ENCODE results near the gene OCA2. TPM values are rescaled to one million over a fixed set of nuclear protein-coding genes. Genes with fewer than 3 reads are reported as not detected.

The OCA2 gene
- total and polyA plus RNA-seq, 2 of the 13 experiments (the other 11 are each of a cell fraction or from before 2014, with no cell fraction given), result 0.02 to 0.05 TPM

DNA sequence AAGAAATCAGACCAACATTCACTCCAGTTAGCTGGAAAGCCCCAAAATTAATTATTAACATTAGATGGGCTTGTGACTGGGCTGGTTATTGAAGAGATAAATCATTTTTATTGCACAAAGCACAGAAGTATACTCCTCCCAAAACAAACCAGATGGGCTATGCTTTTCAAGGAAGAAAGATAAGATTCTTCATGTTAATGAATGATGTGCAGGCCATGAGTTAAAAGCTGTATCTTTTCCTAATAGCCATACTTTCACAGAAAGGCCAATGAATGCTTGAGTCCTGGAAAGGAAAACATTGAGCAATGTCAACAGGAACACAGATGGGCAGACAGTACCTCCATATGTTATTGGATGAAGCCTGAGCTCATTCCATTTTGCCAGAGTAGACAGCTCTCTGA is 55.4 kb downstream of the OCA2 start (continued):
- TF ChIP-seq, protein P1, sequence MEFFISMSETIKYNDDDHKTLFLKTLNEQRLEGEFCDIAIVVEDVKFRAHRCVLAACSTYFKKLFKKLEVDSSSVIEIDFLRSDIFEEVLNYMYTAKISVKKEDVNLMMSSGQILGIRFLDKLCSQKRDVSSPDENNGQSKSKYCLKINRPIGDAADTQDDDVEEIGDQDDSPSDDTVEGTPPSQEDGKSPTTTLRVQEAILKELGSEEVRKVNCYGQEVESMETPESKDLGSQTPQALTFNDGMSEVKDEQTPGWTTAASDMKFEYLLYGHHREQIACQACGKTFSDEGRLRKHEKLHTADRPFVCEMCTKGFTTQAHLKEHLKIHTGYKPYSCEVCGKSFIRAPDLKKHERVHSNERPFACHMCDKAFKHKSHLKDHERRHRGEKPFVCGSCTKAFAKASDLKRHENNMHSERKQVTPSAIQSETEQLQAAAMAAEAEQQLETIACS (CRISPR knock-in tag; IDR thresholded peaks at IDR 0.05), result no peak
- no peak for TF ChIP-seq U2AF1 (optimal IDR thresholded peaks at IDR 0.05; ENCODE audit: low read depth, low read length)
- TF ChIP-seq, protein P2, sequence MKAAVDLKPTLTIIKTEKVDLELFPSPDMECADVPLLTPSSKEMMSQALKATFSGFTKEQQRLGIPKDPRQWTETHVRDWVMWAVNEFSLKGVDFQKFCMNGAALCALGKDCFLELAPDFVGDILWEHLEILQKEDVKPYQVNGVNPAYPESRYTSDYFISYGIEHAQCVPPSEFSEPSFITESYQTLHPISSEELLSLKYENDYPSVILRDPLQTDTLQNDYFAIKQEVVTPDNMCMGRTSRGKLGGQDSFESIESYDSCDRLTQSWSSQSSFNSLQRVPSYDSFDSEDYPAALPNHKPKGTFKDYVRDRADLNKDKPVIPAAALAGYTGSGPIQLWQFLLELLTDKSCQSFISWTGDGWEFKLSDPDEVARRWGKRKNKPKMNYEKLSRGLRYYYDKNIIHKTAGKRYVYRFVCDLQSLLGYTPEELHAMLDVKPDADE (CRISPR knock-in tag; IDR thresholded peaks at IDR 0.05), result no peak
- TF ChIP-seq ZNF547 (CRISPR knock-in tag; IDR thresholded peaks at IDR 0.05), result no peak
- TF ChIP-seq, protein P3, sequence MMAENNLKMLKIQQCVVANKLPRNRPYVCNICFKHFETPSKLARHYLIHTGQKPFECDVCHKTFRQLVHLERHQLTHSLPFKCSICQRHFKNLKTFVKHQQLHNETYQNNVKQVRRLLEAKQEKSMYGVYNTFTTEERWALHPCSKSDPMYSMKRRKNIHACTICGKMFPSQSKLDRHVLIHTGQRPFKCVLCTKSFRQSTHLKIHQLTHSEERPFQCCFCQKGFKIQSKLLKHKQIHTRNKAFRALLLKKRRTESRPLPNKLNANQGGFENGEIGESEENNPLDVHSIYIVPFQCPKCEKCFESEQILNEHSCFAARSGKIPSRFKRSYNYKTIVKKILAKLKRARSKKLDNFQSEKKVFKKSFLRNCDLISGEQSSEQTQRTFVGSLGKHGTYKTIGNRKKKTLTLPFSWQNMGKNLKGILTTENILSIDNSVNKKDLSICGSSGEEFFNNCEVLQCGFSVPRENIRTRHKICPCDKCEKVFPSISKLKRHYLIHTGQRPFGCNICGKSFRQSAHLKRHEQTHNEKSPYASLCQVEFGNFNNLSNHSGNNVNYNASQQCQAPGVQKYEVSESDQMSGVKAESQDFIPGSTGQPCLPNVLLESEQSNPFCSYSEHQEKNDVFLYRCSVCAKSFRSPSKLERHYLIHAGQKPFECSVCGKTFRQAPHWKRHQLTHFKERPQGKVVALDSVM (CRISPR knock-in tag; IDR thresholded peaks at IDR 0.05), result no peak
- peak; percentile 38; the same call in 1 of the 2 replicates for TF ChIP-seq FOXA3 (CRISPR knock-in tag; IDR thresholded peaks at IDR 0.05)
- TF ChIP-seq, protein P4, sequence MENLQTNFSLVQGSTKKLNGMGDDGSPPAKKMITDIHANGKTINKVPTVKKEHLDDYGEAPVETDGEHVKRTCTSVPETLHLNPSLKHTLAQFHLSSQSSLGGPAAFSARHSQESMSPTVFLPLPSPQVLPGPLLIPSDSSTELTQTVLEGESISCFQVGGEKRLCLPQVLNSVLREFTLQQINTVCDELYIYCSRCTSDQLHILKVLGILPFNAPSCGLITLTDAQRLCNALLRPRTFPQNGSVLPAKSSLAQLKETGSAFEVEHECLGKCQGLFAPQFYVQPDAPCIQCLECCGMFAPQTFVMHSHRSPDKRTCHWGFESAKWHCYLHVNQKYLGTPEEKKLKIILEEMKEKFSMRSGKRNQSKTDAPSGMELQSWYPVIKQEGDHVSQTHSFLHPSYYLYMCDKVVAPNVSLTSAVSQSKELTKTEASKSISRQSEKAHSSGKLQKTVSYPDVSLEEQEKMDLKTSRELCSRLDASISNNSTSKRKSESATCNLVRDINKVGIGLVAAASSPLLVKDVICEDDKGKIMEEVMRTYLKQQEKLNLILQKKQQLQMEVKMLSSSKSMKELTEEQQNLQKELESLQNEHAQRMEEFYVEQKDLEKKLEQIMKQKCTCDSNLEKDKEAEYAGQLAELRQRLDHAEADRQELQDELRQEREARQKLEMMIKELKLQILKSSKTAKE (CRISPR knock-in tag; IDR thresholded peaks at IDR 0.05; ENCODE audit: borderline replicate concordance), result no peak
- no peak for TF ChIP-seq GTF3A (CRISPR knock-in tag; conservative IDR thresholded peaks at IDR 0.05)
- TF ChIP-seq, protein P5, sequence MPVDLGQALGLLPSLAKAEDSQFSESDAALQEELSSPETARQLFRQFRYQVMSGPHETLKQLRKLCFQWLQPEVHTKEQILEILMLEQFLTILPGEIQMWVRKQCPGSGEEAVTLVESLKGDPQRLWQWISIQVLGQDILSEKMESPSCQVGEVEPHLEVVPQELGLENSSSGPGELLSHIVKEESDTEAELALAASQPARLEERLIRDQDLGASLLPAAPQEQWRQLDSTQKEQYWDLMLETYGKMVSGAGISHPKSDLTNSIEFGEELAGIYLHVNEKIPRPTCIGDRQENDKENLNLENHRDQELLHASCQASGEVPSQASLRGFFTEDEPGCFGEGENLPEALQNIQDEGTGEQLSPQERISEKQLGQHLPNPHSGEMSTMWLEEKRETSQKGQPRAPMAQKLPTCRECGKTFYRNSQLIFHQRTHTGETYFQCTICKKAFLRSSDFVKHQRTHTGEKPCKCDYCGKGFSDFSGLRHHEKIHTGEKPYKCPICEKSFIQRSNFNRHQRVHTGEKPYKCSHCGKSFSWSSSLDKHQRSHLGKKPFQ (CRISPR knock-in tag; IDR thresholded peaks at IDR 0.05; ENCODE audit: insufficient replicate concordance), result no peak
- TF ChIP-seq, protein P6, sequence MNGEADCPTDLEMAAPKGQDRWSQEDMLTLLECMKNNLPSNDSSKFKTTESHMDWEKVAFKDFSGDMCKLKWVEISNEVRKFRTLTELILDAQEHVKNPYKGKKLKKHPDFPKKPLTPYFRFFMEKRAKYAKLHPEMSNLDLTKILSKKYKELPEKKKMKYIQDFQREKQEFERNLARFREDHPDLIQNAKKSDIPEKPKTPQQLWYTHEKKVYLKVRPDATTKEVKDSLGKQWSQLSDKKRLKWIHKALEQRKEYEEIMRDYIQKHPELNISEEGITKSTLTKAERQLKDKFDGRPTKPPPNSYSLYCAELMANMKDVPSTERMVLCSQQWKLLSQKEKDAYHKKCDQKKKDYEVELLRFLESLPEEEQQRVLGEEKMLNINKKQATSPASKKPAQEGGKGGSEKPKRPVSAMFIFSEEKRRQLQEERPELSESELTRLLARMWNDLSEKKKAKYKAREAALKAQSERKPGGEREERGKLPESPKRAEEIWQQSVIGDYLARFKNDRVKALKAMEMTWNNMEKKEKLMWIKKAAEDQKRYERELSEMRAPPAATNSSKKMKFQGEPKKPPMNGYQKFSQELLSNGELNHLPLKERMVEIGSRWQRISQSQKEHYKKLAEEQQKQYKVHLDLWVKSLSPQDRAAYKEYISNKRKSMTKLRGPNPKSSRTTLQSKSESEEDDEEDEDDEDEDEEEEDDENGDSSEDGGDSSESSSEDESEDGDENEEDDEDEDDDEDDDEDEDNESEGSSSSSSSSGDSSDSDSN (CRISPR knock-in tag; IDR thresholded peaks at IDR 0.05), result no peak
- no peak for TF ChIP-seq ZNF83 (CRISPR knock-in tag; IDR thresholded peaks at IDR 0.05; ENCODE audit: borderline replicate concordance)

All from HepG2 (cell line).